ENCODE data around the gene GLYATL2.
A peak's percentile ranks its signal among the peaks of the same experiment; 100 is the strongest.

Gene GLYATL2

GRCh38 chr11:58844361-58845005 lies at the start of gene GLYATL2:
TSS of gene GLYATL2 (minus strand) at chr11:58844704. CDS start at chr11:58839612, 5,092 bp downstream.
- DNase-seq: peak; percentile 33

- DNase-seq: no peak
Observed at GRCh38 chr11:58893899-58894298, 49.4 kb upstream of the GLYATL2 start.

- peak; percentile 14 for DNase-seq
Observed at GRCh38 chr11:58888579-58888978, 44.1 kb upstream of the GLYATL2 start.

GRCh38 chr11:58887452-58887851 lies 42.9 kb upstream of the GLYATL2 start:
- no peak for DNase-seq

- DNase-seq: no peak
Observed at GRCh38 chr11:58880625-58881024, 36.1 kb upstream of the GLYATL2 start.

GRCh38 chr11:58880166-58880565 lies 35.7 kb upstream of the GLYATL2 start:
- DNase-seq: no peak

- DNase-seq: no peak
Observed at GRCh38 chr11:58867556-58867955, 23.1 kb upstream of the GLYATL2 start.

GRCh38 chr11:58866788-58867187 lies 22.3 kb upstream of the GLYATL2 start:
- DNase-seq: no peak

- no peak for DNase-seq
Observed at GRCh38 chr11:58864335-58864734, 19.8 kb upstream of the GLYATL2 start.

- no peak for DNase-seq
Observed at GRCh38 chr11:58863697-58864096, 19.2 kb upstream of the GLYATL2 start.

- DNase-seq: no peak
Observed at GRCh38 chr11:58861533-58861932, 17.0 kb upstream of the GLYATL2 start.

GRCh38 chr11:58856806-58857205 lies 12.3 kb upstream of the GLYATL2 start:
- no peak for DNase-seq

GRCh38 chr11:58845386-58845785 lies 882 bp upstream of the GLYATL2 start:
- DNase-seq: peak; percentile 12

GRCh38 chr11:58837707-58838388 lies 6.7 kb downstream of the GLYATL2 start:
- DNase-seq: no peak

- peak; percentile 14 for DNase-seq
Observed at GRCh38 chr11:58832056-58832645, 12.4 kb downstream of the GLYATL2 start.

- DNase-seq: peak; percentile 19
Observed at GRCh38 chr11:58830673-58831301, 13.7 kb downstream of the GLYATL2 start.

- DNase-seq: no peak
Observed at GRCh38 chr11:58829786-58830185, 14.7 kb downstream of the GLYATL2 start.

- no peak for DNase-seq
Observed at GRCh38 chr11:58813693-58814092, 30.8 kb downstream of the GLYATL2 start.

GRCh38 chr11:58811499-58811898 lies 33.0 kb downstream of the GLYATL2 start:
- DNase-seq: no peak

GRCh38 chr11:58807343-58807742 lies 37.2 kb downstream of the GLYATL2 start:
- no peak for DNase-seq

- no peak for DNase-seq
Observed at GRCh38 chr11:58805065-58805464, 39.4 kb downstream of the GLYATL2 start.

GRCh38 chr11:58801974-58802545 lies 42.4 kb downstream of the GLYATL2 start:
- DNase-seq: no peak

GRCh38 chr11:58801302-58801701 lies 43.2 kb downstream of the GLYATL2 start:
- no peak for DNase-seq
